AG04450 (cell line): ENCODE data around the gene BLNK. TPM values are rescaled to one million over a fixed set of nuclear protein-coding genes. Genes with fewer than 3 reads are reported as not detected.

Source experiments
- CTCF ChIA-PET: fragments of 300-600, 350-600 bp; formaldehyde crosslinking; extraction: SDS; loops from one replicate; lab custom pipeline; 2022; ENCODE audit warnings: antibody characterized with exemption, inconsistent platforms; lab: Charles Lee
- POLR2A ChIA-PET: fragments of 350-600 bp; formaldehyde crosslinking; extraction: SDS; loops from one replicate; lab custom pipeline; 2021; ENCODE audit warnings: antibody characterized with exemption, inconsistent platforms; lab: Yijun Ruan, JAX
- DNase-seq: peaks from one replicate; pipeline ENCODE4 v3.0.0-alpha.2; 2011; ENCODE audit warnings: low read depth, low spot score
- H3K27ac ChIP-seq: one replicate; pipeline ENCODE4 v1.5.1; 2012; ENCODE audit warnings: low read depth, low read length, control low read depth
- H3K27me3 ChIP-seq: one replicate; pipeline ENCODE4 v1.6.0; 2012; ENCODE audit warnings: low read length; ENCODE audit not compliant: control insufficient read depth, insufficient read depth
- H3K4me3 ChIP-seq: 2 replicates; pipeline ENCODE4 v1.5.1; 2011; ENCODE audit warnings: mild to moderate bottlenecking, low read depth, low read length, control low read depth
- H3K9me3 ChIP-seq: 2 replicates; pipeline ENCODE4 v1.5.1; 2012; ENCODE audit warnings: low read length; ENCODE audit not compliant: control insufficient read depth, insufficient read depth
- polyA plus RNA-seq: library from polyadenylated mRNA; depleted of rRNA; stranded (reverse); fragments of >200 nt; gene quantifications from 2 replicates; pipeline ENCODE4 v1.2.3, GENCODE V29; 2011
- TF ChIP-seq, protein P1 (sequence below): IDR thresholded peaks from 2 replicates; pipeline ENCODE4 v1.5.1; 2011; ENCODE audit warnings: low read depth, low read length, control low read depth, inconsistent platforms

Gene BLNK
- polyA plus RNA-seq, 1 experiment, result not detected

GRCh38 chr10:96276426-96276825 lies 5.1 kb upstream of the BLNK start:
- TF ChIP-seq, protein P1, sequence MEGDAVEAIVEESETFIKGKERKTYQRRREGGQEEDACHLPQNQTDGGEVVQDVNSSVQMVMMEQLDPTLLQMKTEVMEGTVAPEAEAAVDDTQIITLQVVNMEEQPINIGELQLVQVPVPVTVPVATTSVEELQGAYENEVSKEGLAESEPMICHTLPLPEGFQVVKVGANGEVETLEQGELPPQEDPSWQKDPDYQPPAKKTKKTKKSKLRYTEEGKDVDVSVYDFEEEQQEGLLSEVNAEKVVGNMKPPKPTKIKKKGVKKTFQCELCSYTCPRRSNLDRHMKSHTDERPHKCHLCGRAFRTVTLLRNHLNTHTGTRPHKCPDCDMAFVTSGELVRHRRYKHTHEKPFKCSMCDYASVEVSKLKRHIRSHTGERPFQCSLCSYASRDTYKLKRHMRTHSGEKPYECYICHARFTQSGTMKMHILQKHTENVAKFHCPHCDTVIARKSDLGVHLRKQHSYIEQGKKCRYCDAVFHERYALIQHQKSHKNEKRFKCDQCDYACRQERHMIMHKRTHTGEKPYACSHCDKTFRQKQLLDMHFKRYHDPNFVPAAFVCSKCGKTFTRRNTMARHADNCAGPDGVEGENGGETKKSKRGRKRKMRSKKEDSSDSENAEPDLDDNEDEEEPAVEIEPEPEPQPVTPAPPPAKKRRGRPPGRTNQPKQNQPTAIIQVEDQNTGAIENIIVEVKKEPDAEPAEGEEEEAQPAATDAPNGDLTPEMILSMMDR, result no peak
- CTCF ChIA-PET, result no interaction called here
- no peaks in the 10 kb centered on the region for H3K9me3 ChIP-seq

GRCh38 chr10:96275685-96276418 lies 4.5 kb upstream of the BLNK start:
- TF ChIP-seq, protein P1, result no peak
- Histone ChIP-seq H3K27me3 (no peaks in the 10 kb centered on the region), H3K27ac (no peak overlapping the region), H3K9me3 (no peaks in the 10 kb centered on the region), H3K4me3 (no peak overlapping the region)
- CTCF ChIA-PET, result no interaction called here
- POLR2A ChIA-PET, result no interaction called here
- no peak for DNase-seq

More at GRCh38 chr10:96276426-96276825, 5.1 kb upstream of the BLNK start:
- no peak for DNase-seq
- no peaks in the 10 kb centered on the region for H3K27me3 ChIP-seq
- POLR2A ChIA-PET, result no interaction called here
- H3K27ac ChIP-seq, result no peak overlapping the region
- H3K4me3 ChIP-seq, result no peak overlapping the region

DNA sequence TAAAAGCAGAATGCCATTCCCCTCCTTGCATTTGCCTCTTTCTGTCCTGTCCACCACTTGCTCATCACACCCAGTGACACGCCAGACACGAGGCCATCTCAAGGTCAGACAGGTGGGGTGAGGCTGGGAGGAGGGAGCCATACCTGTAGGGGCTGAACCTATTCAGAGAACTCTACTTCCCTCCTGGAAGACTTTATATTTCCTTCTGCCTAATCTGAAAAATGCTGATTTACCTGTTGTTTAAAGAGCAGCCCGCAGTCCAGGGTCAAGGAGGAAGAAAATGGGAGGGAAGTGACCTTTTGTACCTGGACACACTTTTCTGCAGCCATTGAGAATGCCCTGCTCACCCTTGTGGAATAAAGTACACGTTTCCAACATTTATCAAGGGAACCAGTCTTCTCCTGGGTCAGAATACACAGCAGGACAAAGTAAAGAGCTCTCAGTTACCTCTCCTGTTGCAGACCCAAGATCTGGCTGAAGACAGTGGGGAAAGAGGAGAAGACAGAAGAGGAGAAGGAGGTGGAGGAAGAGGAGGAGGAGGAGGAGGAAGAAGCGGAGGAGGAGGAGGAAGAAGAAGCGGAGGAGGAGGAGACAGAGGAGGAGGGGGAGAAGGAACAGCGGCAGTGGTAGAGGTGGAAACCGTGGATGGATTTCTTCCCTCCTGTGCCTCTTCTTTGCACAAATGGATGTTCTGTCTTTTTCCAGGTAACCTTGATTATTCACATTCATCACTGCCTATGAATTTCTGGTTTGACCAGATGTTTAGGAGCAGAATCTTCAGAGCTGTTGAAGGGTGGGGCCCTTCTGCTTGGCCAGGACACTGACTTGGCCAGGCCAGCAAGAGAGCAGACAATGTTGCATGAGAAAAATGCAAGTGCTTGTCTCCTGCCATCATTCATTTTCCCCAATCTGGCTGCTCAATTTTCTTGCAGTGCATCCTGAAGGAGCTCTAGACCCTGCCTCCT lies 1.2 kb upstream of the BLNK start:
- POLR2A ChIA-PET, result no interaction called here
- CTCF ChIA-PET, result no interaction called here
- Histone ChIP-seq H3K27ac (no peak overlapping the region), H3K4me3 (no peak overlapping the region), H3K9me3 (no peaks in the 10 kb centered on the region), H3K27me3 (no peaks in the 10 kb centered on the region)
- TF ChIP-seq, protein P1, result no peak
- DNase-seq, result no peak

GRCh38 chr10:96270571-96270970 lies 798 bp downstream of the BLNK start:
- Histone ChIP-seq H3K4me3 (no peak overlapping the region), H3K27ac (no peak overlapping the region), H3K9me3 (no peaks in the 10 kb centered on the region), H3K27me3 (no peaks in the 10 kb centered on the region)
- ChIA-PET CTCF (interaction anchor here (1.4 to 1.6 kb wide), 2 partner anchors 42 to 577 kb away, joined by 4 read pairs; partner anchors contain the start of gene TCTN3), POLR2A (interaction anchor here (0.6 kb wide), 2 partner anchors 554 to 753 kb away, joined by 4 to 9 read pairs; no protein-coding TSS in a partner anchor)
- DNase-seq, result no peak
- TF ChIP-seq, protein P1, result no peak
